OCI-LY7 (cell line): Measurements from ENCODE around the gene CNTN2.

Experiments
- EZH2phosphoT487 ChIP-seq: fragments of 200-600 bp; sonication (generic); IDR thresholded peaks from 2 replicates; pipeline ENCODE4 v1.6.1; 2018; ENCODE audit warnings: low read depth, borderline replicate concordance, mild to moderate bottlenecking, mixed run types, antibody characterized with exemption, low read length, moderate library complexity, mixed read lengths
- TF ChIP-seq, protein P1 (sequence below): fragments of 200-600 bp; sonication (generic); conservative IDR thresholded peaks from 2 replicates; pipeline ENCODE4 v1.5.1; 2014; ENCODE audit warnings: mild to moderate bottlenecking, antibody characterized with exemption, low read length, moderate library complexity, mixed read lengths

DNA sequence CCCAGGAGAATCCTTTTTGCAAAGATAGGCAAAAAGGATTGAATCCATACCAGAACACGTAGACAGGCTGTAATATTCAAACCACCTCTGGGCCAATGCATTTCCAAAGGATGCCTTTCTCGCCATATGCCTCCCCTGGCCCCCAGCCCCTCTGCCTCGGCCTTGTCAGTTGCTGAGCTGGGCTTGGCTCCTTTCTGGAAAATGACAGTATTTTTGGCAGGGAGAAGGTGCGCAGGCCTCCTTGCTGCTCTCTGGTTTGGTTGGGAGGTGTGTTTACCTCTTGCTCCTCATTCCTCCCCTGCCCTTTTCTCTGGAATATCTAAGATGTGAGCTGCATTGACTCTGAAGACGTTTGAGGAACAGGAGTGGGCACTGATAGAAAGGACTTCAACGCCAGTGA lies 26.0 kb upstream of the CNTN2 start:
- TF ChIP-seq, protein P1, sequence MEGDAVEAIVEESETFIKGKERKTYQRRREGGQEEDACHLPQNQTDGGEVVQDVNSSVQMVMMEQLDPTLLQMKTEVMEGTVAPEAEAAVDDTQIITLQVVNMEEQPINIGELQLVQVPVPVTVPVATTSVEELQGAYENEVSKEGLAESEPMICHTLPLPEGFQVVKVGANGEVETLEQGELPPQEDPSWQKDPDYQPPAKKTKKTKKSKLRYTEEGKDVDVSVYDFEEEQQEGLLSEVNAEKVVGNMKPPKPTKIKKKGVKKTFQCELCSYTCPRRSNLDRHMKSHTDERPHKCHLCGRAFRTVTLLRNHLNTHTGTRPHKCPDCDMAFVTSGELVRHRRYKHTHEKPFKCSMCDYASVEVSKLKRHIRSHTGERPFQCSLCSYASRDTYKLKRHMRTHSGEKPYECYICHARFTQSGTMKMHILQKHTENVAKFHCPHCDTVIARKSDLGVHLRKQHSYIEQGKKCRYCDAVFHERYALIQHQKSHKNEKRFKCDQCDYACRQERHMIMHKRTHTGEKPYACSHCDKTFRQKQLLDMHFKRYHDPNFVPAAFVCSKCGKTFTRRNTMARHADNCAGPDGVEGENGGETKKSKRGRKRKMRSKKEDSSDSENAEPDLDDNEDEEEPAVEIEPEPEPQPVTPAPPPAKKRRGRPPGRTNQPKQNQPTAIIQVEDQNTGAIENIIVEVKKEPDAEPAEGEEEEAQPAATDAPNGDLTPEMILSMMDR, result no peak
- TF ChIP-seq EZH2phosphoT487, result no peak
